Kidney epithelial cell (primary cell): ENCODE data around the gene UCP2. TPM values are rescaled to one million over a fixed set of nuclear protein-coding genes. Genes with fewer than 3 reads are reported as not detected.

Experiments used
- DNase-seq: peaks from one replicate; pipeline ENCODE4 v3.0.0-alpha.2; 2010; ENCODE audit warnings: low read depth
- H3K27me3 ChIP-seq: 2 replicates; pipeline ENCODE4 v1.6.0; 2011; ENCODE audit warnings: low read length; ENCODE audit not compliant: control insufficient read depth, insufficient read depth
- H3K36me3 ChIP-seq: 2 replicates; pipeline ENCODE4 v1.5.1; 2011; ENCODE audit warnings: low read length; ENCODE audit not compliant: control insufficient read depth, insufficient read depth
- H3K4me3 ChIP-seq: 2 replicates; pipeline ENCODE4 v1.5.1; 2011; ENCODE audit warnings: low read depth, mild to moderate bottlenecking, control low read depth, low read length
- CTCF ChIP-seq: IDR thresholded peaks from 2 replicates; pipeline ENCODE4 v1.5.1; 2011; ENCODE audit warnings: mild to moderate bottlenecking, moderate library complexity, low read length, control low read depth, inconsistent platforms; ENCODE audit not compliant: insufficient read depth, poor library complexity, severe bottlenecking
- total RNA-seq: library from RNA; depleted of rRNA; stranded (reverse); fragments of >200 nt; gene quantifications from 2 replicates; pipeline ENCODE4 v1.2.3, GENCODE V29; 2015

UCP2 gene
- total RNA-seq, 1 donor from 2014 or later = 13.0 TPM

- H3K27me3 ChIP-seq = no peaks in the 10 kb centered on the region
- DNase-seq = no peak
- H3K36me3 ChIP-seq = peaks cover 6% of the 10 kb centered on the region
- no peak overlapping the region for H3K4me3 ChIP-seq
- TF ChIP-seq CTCF = no peak
Observed at GRCh38 chr11:73972187-73972586, 10.5 kb downstream of the UCP2 start.

GRCh38 chr11:73971175-73971719 is 11.4 kb downstream of the UCP2 start:
- H3K36me3 ChIP-seq = peaks cover 3% of the 10 kb centered on the region
- no peak for TF ChIP-seq CTCF
- no peak for DNase-seq

GRCh38 chr11:73969991-73970800 is 12.4 kb downstream of the UCP2 start:
- H3K36me3 ChIP-seq = peaks cover 2% of the 10 kb centered on the region
- no peak for DNase-seq
- H3K4me3 ChIP-seq = no peak overlapping the region
- no peak for TF ChIP-seq CTCF
- no peaks in the 10 kb centered on the region for H3K27me3 ChIP-seq

More at GRCh38 chr11:73971175-73971719, 11.4 kb downstream of the UCP2 start:
- Histone ChIP-seq H3K4me3 (no peak overlapping the region), H3K27me3 (no peaks in the 10 kb centered on the region)

GRCh38 chr11:73969091-73969490 is 13.6 kb downstream of the UCP2 start:
- H3K4me3 ChIP-seq = no peak overlapping the region
- H3K27me3 ChIP-seq = no peaks in the 10 kb centered on the region
- TF ChIP-seq CTCF = no peak
- no peak for DNase-seq
- no peaks in the 10 kb centered on the region for H3K36me3 ChIP-seq

GRCh38 chr11:73968356-73968966 is 14.2 kb downstream of the UCP2 start:
- TF ChIP-seq CTCF = no peak
- DNase-seq = no peak
- Histone ChIP-seq H3K27me3 (no peaks in the 10 kb centered on the region), H3K4me3 (no peak overlapping the region), H3K36me3 (no peaks in the 10 kb centered on the region)
